ENCODE results near the gene NTSR1. TPM values are rescaled to one million over a fixed set of nuclear protein-coding genes. Genes with fewer than 3 reads are reported as not detected.

NTSR1 gene
- total RNA-seq, 1 donor from 2014 or later = 6.7 TPM

DNA sequence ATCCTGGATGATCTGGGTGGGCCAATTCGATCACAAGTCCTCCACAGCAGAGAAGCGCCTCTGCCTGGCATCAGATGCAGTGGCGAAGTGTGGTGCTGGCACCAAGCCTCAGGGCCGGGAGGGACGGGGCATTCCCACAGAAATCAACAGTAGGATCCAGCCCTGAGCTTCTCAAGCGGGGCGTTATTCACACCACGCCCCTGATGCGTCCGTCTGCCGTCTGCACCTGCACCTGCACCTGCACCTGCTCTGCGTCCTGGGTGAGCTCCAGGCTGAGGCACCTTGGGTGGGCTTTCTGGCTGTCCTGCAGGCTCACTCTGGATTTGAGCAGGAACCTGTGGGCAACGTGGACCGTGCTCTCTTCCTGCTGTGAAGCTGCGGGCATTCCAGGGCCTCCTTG is 13.8 kb upstream of the NTSR1 start:
- DNase-seq = no peak

DNA sequence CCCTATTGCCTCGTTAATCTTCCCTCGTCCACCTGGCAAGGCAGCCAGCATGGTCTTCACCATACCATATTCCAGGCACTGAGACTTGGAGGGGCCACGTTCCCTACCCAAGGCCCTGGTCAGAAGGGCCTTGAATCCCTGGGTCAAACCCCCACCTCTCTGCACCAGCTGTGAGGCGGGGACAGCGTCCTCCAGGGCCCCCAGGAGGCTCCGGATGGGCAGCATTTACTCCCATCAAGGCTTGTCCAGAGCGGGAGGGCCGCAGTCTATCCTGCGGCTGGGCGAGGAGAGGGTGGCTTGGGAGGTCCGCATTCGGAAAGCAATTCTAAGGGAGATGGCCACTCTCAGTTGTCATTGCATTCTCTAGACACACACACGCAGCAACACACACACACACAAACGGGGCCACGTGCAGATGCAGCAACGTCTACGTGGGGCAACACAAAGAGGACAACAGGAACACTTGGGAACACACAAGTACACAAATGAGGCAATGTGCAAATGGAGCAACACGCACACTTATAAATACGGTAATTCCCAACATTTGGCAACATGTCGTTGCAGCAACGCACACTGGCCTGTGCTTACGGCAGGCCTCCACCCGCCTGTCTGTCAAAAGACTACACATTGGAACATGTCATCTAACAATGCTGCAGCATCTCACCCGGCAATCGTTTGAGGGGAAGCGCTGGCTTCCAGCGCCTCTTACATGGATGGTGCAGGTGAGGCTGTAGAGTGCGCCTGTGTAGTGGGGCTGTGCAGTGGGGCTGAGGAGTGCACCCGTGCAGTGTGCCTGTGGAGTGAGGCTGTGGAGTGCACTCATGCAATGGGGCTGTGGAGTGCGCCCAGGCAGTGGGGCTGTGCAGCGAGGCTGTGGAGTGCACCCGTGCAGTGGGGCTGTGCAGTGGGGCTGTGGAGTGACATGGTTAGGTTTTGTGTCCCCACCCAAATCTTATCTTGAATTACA is 12.9 kb upstream of the NTSR1 start:
- DNase-seq = no peak

DNA sequence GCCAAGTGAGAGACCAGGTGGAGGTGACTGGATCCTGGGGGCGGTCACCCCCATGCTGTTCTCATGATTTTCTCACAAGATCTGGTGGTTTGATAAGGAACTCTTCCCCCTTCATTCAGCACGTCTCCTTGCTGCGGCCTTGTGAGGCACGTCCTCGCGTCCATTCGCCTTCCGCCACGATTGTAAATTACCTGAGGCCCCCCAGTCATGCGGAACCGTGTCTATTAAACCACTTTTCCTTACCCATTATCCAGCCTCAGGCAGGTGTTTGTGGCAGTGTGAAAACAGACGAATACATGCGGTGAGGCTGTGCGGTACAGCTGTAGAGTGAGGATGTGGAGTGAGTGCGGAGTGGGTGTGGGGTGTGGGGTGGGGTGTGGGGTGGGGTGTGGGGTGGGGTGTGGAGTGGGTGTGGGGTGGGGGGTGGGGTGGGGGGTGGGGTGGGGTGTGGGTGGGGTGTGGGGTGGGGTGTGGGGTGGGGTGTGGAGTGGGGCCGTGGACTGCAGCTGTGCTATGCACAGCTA is 12.1 kb upstream of the NTSR1 start:
- DNase-seq = no peak

DNA sequence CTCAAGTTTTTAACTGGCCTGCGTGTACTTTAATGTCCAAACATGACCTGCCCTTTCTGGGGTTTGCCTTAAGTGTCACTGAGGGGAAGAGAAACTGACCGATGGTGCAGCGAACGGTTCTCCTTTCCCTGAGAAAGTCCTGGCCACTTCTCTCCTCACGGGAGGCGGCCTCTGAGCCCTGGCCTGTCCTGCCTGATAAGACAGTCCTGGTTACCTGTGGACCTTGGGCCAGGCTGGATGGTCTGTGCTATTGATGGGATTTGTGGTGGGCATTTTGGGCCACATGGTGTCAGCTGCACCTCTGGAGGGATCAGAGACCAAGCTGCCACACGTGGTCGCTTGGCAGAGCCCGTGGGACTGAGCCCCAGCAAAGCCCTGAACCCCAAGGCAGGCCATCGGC is 11.6 kb upstream of the NTSR1 start:
- DNase-seq = no peak

DNA sequence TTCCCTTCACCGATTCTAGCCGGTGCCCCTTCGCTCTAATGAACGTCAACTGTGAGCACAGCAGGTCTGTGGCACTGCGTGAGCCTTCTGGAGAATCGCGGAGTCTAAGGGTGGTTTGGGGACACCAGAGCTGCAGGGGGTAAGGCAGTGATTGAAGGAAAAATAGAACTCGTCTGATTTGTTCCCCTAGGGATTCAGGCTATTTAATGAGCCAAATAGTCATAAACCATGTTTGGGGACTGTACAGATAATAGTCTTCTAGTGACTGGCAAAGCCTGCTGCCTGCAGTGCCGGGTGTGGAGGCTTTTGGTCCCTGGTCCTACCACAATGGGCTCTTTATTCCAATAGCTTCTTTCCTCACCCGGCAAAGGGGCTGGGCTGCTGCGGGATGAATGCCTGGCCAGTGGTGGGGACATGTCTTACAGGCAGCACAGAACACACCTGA is 11.1 kb upstream of the NTSR1 start:
- DNase-seq = no peak

DNA sequence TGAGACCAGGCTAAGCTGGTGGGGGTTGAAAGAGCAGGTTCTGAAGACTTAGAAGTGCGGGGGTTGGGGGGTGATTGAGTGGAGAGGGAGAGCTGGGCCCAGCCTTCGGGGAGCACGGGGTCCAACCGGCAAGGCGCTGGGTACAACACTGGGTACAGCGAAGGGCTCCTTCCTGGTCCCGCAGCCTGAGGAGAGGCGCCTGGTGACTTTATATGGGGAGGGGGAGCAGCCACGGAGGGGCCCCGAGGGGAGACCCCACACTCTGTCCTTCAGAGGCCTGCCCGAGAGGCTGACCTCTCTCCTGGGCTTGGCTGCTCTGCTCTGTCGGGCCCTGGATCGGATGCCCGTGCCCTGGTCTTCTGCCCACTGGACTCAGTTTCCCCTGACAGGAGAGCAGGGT is 10.4 kb upstream of the NTSR1 start:
- DNase-seq = no peak

DNA sequence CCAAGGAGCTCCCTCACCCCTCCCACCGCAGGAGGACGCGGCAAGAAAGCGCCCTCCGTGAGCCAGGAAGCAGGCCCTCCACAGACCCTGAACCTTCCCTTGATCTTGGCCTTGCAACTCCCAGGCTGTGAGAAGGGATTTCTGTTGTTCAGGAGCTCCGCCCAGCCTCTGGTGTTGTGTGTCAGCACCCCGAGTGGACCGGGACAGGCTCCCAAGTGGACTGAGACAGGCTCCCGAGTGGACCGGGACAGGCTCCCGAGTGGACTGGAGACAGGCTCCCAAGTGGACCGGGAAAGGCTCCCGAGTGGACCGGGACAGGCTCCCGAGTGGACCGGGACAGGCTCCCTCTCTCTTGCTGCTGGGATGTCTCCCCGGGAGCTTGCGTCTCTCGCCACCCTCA is 9.3 kb upstream of the NTSR1 start:
- DNase-seq = no peak

DNA sequence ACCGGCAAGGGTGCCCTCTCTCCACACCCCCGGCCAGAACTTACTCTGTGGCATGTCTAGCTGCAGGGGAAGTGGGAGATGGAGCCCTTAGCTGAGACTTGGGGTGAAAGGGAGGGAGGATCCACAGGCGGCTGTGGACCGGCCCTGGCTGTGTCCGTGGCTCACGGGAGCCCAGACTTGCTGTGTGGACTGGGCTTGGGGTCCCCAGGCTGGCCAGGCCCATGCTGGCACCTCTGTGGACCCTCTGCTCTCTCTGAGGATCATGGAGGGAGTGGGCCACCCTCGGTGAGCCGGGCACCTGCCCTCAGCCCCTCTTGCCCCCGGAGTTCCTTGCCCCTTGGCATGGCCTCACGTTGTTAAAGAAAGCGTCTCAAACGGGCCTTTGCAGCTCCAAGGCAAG is 8.9 kb upstream of the NTSR1 start:
- no peak for DNase-seq

DNA sequence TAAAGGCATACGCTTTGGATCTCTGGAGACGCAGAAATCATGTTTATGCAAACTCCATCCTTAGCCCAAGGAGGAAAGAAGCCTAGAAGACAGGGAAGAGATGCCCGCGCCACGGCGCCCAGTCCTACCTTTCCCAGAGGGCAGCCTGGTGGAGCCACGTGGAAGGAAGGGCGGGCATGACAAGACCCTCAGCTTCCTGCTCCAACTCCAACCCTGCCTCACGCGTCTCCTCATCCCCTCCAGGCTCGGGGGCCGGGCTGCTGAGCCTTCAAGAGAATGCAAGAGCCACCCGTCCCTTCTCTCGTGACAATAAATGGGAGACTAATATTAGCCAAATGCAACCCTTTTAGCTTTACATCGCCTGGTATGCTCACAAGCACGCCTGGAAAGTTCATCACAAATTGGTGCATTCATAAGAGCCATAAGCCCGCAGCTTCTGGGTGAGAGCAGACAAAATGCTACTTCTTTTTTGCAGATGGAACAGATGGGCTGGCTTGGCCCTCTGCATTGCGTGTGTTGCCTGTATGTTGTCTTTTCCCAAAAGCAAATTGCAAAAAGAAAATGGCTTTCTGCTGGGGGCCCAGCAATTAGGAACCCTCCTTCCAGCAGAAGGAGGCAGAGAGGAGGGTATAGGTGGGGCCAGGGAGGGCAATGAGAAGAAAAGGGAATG is 8.2 kb upstream of the NTSR1 start:
- DNase-seq = no peak

DNA sequence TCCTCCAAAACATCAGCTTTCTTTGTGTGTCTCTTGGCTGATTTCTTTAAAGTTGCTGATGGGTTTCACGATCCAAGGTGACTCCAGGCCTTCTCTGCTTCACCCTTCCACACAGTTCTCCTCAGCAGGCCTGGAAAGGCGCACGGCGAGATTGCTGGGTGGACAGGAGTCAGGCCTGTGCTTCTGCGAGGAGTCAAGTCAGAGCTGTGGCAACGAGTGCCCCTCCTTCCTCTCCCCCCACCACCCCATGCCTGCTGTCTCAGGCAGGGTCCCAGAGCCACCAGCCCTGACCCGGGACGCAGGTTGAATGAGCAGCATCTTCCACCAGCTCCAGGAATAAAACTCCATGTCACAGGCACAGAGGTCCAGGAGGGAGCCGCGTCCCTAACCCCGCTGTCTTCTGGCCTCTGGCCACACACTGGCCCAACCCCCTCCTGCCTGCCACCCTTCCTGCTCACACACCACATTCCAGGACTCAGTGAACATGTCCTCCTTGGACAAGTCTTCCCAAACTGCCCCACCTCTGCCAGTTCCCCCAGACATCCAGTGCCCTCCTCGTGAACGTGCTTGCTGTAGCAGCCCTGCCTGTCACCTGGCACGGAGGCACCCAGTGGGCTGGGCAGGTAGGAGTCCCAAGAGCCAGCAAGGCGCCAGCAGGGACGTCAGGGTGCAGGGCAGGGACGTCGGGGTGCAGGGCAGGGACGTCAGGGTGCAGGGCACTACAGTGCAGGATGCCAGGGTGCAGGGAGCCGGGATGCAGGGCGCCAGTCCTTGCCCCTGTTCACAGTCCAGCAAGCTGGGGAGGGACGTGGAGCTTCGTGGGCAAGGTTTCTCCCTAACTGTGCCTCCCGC is 7.2 kb upstream of the NTSR1 start:
- DNase-seq = no peak

DNA sequence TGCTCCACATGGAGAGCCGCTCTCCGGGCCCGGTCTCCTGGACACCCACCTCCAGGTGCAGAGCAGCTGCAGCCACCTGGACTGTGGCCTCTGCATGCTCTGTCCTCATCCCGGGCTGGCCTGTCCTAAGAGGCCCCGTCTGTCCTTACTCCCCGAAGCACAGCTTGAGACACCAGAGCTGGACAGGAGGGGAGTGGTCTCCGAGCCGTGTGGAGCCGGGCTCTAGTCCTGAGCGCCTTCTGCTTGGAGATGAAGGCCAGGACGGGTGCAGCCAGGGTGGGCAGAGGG is 6.7 kb upstream of the NTSR1 start:
- DNase-seq = no peak

DNA sequence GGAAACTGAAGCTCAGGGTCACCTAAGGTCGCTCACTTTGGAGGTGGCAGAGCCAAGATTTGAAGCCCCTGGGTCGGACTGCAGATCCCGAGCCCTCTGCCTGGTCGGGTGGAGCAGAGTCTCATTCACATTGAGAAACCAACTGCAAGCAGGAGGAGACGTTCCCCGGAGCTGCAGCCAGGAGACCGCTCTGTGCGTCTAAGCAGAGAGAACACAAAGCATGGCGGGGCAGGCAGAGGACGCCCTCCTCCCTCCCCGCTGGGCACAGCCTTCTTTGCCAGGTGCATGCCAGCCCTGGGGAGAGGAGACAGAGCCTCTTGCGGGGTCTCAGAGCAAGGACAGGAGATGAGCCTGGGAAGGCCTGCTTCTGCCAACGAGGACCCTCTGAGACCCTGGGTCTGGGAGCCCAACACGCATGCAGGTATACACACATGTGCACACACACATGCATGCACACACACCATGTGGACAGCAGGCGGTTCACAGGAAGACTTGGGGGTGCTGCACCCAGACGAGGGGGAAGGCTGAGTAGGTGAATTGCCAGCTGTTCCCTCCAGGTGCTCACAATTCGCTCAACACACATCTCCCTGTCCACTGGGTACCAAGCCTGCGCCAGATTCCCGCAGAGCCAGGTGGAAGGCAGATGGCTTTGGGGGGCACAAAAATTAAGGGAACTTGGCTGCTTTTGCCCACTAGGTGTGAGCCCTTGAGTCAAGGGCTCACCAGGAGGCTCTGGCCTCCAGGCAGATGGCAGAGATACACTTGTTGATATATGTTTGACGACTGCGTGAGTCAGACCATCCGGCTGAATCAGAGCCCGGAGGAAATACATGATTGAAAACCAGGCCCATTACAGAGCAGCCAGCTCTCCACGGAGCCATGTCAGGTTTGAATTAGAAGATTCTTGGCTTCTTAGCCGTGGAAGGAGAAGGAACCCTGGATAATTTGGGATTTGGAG is 5.5 kb upstream of the NTSR1 start:
- no peak for DNase-seq

DNA sequence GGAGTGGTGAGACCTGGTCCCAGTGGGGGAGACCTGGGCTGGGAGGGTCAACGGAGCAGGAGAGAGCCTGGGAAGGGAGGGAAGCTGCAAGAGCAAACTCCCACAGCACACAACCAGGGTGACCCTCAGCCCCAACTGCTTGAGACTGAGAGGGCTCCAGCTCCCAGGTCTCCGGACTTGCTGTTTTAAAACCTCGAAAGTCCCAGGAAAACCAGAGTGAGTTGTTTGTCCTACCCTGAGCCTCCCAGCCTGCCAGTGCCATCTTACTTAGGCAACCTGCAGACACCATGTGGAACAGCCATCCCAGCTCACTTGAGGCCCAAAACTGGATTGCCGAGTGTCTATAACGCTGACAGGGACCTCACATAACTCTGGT is 4.8 kb upstream of the NTSR1 start:
- DNase-seq = no peak

DNA sequence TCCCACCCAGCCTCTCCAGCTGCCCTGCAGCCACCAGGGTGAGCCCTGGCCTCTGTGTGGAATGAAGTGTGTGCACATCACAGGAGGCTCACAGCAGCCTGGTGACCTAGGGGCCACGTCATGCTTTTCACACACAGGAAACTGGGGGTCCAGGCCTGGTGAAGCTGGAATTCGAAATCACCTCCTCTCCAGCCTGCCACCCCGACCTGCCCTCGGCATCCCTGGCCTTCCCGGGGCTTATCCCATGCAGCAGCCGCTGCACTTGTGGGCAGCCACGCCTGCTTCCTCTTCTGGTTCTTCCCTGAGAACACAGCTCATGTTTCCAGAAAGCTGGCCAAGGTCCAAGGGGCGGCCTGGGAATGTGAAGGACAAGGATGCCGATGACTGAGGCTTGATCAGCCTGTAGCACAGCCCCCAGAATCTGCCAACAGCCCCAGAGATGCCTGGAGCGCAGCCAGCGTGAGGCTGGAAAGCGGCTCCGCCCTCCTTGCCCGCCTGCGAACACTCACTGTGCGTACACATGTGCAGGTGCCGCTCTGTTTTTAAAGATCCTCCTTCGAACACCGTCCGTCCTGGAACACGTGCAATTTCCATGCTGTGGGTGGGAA is 4.2 kb upstream of the NTSR1 start:
- no peak for DNase-seq

DNA sequence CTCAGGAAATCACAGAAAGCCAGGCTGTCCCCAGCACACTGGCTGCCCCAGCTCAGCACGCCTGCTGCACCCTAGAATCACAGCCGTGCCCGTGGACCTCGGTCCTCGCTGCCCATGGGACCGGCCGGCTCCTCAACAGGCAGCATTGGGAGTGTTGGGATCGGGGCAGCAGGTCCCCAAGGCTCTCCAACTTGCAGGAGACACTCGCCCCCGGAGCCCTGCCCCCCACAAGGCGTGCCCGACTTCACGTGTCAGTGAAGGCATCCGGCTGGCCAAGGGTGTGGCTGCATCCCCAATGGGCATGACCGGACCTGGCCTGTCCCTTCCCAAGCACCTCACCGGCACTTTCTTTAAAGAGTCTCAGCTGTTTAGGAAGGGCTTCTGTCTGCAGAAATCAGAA is 3.0 kb upstream of the NTSR1 start:
- no peak for DNase-seq

DNA sequence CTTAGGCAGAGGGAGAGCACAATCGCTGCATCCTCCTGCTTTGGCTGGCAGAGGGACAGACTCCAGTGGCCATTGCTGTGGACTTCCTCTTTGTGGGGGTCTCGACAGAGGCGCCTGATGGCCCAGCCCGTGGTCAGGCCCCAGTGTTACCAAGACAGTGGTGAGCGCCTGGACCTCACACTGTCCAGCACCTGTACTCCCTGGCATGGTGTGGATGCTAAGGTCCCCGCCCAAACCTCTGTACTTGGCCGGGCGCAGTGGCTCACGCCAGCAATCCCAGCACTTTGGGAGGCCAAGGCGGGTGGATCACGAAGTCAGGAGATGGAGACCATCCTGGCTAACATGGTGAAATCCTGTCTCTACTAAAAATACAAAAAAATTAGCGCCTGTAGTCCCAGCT is 2.3 kb upstream of the NTSR1 start:
- DNase-seq = no peak

DNA sequence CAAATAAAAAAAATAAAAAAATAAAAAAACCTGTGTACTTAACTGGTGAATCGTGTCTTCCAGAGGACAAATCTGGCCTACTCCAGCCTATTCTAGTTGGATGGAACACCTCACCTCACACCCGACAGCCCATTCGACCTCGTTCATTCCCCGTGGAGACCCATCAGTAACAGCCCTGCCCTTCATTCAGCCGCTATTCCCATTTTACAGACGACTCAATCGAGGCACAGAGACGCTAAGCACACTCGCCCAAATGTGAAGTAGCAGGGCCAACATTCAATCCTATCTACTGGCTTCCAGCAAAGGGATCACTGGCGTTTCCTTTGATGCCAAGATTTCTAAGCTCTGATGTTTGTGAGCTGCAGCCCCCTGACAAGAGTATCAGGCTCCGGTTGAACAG is 1.8 kb upstream of the NTSR1 start:
- DNase-seq = no peak

DNA sequence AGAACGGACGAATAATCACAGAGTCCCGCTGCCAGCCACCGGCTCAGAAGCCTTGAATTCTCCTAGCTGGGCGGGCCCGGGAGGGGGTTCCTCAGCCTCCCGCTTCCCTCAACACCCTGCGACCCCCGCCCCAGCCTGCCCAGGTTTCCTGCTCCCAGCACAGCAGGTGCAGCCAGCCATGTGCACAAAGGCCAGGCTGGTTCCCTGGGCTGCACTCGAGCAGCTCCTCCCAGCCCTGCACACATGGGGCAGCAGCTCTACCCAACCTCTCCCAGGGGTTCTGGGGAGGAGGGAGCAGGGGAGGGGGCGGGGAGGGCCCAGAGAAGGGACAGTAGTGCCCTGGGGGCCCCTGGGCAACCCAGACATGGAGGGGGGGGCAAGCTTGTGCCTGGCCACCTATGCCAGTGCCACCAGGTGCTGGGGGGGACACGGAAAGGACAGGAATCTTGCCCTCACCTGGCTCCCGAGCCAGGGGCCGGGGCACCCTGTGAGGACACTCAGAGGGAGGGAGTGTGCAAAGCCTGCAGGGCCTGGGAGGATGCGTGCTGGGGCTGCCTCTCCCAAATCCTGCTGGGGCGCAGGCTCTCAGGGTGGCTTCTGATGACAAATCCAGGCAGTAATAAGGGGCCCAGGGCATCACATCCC is 1.2 kb upstream of the NTSR1 start:
- no peak for DNase-seq

DNA sequence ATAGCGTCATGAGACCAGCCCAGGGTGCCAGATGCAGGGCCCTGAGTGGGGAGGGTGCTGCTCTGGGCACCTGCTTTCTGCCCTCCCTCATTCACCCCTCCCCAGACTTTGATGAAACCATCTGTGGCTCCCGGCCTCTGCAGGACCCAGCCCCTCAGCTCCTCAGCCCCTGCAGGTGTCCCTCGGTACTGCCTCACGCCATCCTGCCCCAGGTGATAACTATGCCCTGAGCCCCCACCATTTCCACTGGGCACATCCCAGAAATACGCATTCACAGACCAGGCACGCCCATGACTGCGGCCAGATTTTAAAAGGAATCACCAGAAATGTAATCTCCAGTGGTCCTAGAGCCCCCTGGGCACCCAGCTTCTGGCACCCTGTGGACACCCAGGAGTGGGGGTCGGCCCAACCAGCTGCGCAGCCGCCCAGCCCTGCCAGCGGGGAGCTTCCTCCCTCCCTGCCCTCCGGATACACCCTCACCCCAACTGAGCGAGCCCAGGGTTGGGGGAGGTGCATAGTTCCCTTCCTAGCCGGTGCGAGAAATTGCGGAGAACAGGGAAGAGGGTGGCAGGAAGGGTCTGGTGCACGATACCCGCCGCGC is 615 bp upstream of the NTSR1 start:
- no peak for DNase-seq

DNA sequence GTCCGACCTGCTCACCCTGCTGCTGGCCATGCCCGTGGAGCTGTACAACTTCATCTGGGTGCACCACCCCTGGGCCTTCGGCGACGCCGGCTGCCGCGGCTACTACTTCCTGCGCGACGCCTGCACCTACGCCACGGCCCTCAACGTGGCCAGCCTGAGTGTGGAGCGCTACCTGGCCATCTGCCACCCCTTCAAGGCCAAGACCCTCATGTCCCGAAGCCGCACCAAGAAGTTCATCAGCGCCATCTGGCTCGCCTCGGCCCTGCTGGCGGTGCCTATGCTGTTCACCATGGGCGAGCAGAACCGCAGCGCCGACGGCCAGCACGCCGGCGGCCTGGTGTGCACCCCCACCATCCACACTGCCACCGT is 885 bp downstream of the NTSR1 start:
- DNase-seq = no peak

Data from occipital lobe (tissue), 2 donors.